ENCODE data around the gene SSR2.

The SSR2 gene

GRCh38 chr1:156051011-156051725 lies 30.4 kb upstream of the SSR2 start:
- Histone ChIP-seq H3K79me2 (ENCODE audit: control insufficient read depth, low read length) (peaks cover 32% of the 10 kb centered on the region), H3K4me1 (ENCODE audit: control insufficient read depth, low read length) (peaks cover 19% of the 10 kb centered on the region), H3K27ac (ENCODE audit: low read depth, low read length) (no peak overlapping the region), H3K36me3 (ENCODE audit: control insufficient read depth, low read length) (peaks cover 36% of the 10 kb centered on the region), H3K4me2 (ENCODE audit: low read length) (no peak overlapping the region), H4K20me1 (ENCODE audit: control insufficient read depth, insufficient read depth, low read depth, low read length) (no peaks in the 10 kb centered on the region), H3K9me3 (ENCODE audit: control insufficient read depth, insufficient read depth, low read length) (no peaks in the 10 kb centered on the region), H3K4me3 (ENCODE audit: low read length) (no peak overlapping the region), H3K9me2 (replicated peaks; ENCODE audit: control insufficient read depth, low read length) (no peaks in the 10 kb centered on the region), H3F3A (ENCODE audit: control insufficient read depth, insufficient read depth) (peaks cover 4% of the 10 kb centered on the region), H3K27me3 (ENCODE audit: control insufficient read depth, low read length) (no peaks in the 10 kb centered on the region)
- no peak for TF ChIP-seq EZH2phosphoT487 (IDR thresholded peaks at IDR 0.05; ENCODE audit: borderline replicate concordance, low read length)
- TF ChIP-seq CTCF (IDR thresholded peaks at IDR 0.05; ENCODE audit: low read depth, low read length, poor library complexity, severe bottlenecking): no peak

DNA sequence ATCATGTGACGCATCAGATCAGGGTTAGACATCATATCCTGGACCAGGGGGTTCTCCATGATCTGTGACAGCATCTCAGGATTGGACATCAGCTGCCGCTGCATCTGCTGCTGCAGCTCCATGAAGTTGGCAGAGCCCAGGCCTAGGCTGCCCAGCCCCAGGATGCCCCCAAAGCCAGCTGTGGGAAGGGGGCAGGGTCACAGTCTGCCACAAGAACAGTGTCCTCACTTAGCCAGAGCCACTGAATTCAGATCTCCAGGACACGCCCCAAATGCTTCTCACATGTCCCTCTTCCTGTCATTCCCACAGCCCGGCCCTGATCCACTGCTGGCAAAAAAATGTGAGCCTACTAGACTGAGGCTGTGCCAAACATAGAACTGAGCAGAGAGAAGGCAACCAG lies 29.6 kb upstream of the SSR2 start:
- H3K36me3 ChIP-seq (ENCODE audit: control insufficient read depth, low read length): peaks cover 35% of the 10 kb centered on the region
- peaks cover 12% of the 10 kb centered on the region for H3K4me1 ChIP-seq (ENCODE audit: control insufficient read depth, low read length)
- H3K9me2 ChIP-seq (replicated peaks; ENCODE audit: control insufficient read depth, low read length): no peaks in the 10 kb centered on the region
- peaks cover 4% of the 10 kb centered on the region for H3F3A ChIP-seq (ENCODE audit: control insufficient read depth, insufficient read depth)
- H3K27ac ChIP-seq (ENCODE audit: low read depth, low read length): no peak overlapping the region
- no peaks in the 10 kb centered on the region for H3K9me3 ChIP-seq (ENCODE audit: control insufficient read depth, insufficient read depth, low read length)
- H3K79me2 ChIP-seq (ENCODE audit: control insufficient read depth, low read length): peaks cover 26% of the 10 kb centered on the region
- no peaks in the 10 kb centered on the region for H4K20me1 ChIP-seq (ENCODE audit: control insufficient read depth, insufficient read depth, low read depth, low read length)
- no peak for TF ChIP-seq CTCF (IDR thresholded peaks at IDR 0.05; ENCODE audit: low read depth, low read length, poor library complexity, severe bottlenecking)
- TF ChIP-seq EZH2phosphoT487 (IDR thresholded peaks at IDR 0.05; ENCODE audit: borderline replicate concordance, low read length): no peak
- no peak overlapping the region for H3K4me3 ChIP-seq (ENCODE audit: low read length)
- no peaks in the 10 kb centered on the region for H3K27me3 ChIP-seq (ENCODE audit: control insufficient read depth, low read length)
- no peak overlapping the region for H3K4me2 ChIP-seq (ENCODE audit: low read length)

GRCh38 chr1:156048663-156049258 lies 28.0 kb upstream of the SSR2 start:
- TF ChIP-seq CTCF (IDR thresholded peaks at IDR 0.05; ENCODE audit: low read depth, low read length, poor library complexity, severe bottlenecking) (no peak), EZH2phosphoT487 (IDR thresholded peaks at IDR 0.05; ENCODE audit: borderline replicate concordance, low read length) (no peak)
- H3K9me3 ChIP-seq (ENCODE audit: control insufficient read depth, insufficient read depth, low read length): no peaks in the 10 kb centered on the region
- H3K79me2 ChIP-seq (ENCODE audit: control insufficient read depth, low read length): peaks cover 20% of the 10 kb centered on the region
- H3K36me3 ChIP-seq (ENCODE audit: control insufficient read depth, low read length): peaks cover 45% of the 10 kb centered on the region
- H3F3A ChIP-seq (ENCODE audit: control insufficient read depth, insufficient read depth): no peaks in the 10 kb centered on the region
- H3K9me2 ChIP-seq (replicated peaks; ENCODE audit: control insufficient read depth, low read length): no peaks in the 10 kb centered on the region
- H4K20me1 ChIP-seq (ENCODE audit: control insufficient read depth, insufficient read depth, low read depth, low read length): no peaks in the 10 kb centered on the region
- no peaks in the 10 kb centered on the region for H3K27me3 ChIP-seq (ENCODE audit: control insufficient read depth, low read length)
- peaks cover 7% of the 10 kb centered on the region for H3K4me1 ChIP-seq (ENCODE audit: control insufficient read depth, low read length)
- H3K27ac ChIP-seq (ENCODE audit: low read depth, low read length): no peak overlapping the region
- no peak overlapping the region for H3K4me3 ChIP-seq (ENCODE audit: low read length)
- no peak overlapping the region for H3K4me2 ChIP-seq (ENCODE audit: low read length)

Data from DOHH2 (cell line).